NCI-H1436 treated with DMSO at 0.1 percent for 48 hours (cell line): ENCODE results near the gene ANXA8L1.
"Not testable (repeated sequence)": the region's sequence is repeated elsewhere in the genome, so short reads cannot be mapped to it uniquely, and the experiment has no call there.

ENCODE experiments used
- DNase-seq: peaks from one replicate; lab custom pipeline; 2025; lab: John Stamatoyannopoulos, UW

Gene ANXA8L1

DNA sequence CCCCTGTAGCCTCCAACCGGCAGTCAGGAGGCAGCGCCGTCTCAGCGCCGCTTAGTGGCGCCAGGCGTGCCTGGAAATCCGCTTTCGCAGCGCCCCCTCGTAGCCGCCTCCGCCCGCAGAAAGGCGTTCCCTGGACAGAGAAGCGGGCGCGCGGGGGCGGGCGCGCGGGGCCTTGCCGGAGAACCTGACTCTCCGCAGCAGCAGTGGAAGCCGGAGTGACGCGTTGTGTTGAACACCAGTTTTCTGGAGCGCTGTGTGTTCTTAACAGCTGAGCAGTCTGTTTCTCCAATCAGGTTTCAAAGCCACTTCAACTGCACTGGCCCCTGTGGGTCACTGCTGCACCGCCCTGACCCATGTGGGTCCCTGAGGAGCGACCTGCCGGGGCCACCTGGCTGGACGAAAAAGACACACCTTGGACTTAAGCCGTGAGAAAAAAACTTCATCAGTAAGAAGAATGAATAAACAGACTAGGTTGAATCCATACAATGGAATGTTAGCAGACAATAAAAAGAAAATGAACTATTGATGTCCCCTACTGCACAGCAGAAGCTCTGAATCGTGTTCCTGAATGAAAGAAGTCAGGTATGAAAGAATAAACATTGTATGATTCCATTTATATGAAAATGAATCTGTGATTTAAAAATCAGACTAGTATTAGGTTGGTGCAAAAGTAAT, 22.8 kb downstream of the ANXA8L1 start:
- not testable (repeated sequence) for DNase-seq

DNA sequence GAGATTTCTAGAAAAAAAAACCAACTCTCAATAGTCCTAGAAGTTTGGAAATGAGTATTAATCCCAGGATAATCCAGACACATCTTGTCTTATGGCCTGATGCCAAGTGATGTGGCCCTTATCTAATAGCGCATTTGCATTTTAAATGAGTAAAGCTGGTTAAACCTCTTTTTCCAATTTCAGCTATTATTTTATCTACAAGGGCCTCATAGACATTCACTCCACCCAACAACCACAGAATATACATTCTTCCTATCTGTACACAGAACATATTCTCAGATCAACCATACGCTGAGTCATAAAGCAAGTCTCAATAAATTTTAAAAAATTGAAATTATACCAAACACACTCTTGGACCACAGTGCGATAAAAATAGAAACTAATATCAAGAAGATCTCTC, 34.0 kb downstream of the ANXA8L1 start:
- DNase-seq = not testable (repeated sequence)

DNA sequence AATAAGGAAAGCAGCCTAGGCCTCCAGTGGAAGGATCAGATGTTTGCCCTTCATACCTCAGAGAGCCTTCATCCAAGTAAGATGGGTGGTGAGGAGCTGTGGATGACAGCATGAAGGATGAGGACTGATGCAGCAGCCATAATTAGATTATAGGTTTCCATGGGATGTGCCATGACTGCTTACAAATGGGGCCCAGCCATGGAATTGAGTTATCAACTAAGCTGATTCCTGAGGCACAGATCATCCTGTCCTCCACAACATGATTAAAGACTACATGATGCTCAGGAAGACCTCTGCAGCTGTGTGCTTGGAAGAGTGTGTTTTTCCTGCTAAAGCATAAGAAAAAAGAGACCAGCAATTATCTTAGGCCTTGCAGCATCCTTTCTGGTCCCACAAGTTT, 35.5 kb downstream of the ANXA8L1 start:
- not testable (repeated sequence) for DNase-seq

DNA sequence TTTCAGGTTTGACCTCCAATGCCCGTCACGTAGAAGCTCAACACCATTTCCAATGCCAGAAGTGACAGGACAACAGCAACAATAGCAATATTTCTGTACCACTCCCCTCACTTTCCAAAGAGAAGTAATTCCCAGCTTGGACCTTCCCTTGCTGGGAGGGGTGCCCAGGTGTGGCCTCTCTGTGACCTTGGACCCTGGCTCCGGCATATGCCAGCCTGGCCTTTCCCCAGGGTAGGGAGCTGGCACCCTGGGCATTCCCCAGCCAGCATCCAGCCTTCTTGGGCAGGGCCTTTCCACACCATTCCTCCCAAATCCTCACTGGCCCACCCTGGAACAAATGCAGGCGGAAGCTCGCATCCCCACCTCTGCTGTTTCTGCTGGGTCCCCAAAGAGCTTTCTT, 37.1 kb downstream of the ANXA8L1 start:
- DNase-seq = not testable (repeated sequence)

DNA sequence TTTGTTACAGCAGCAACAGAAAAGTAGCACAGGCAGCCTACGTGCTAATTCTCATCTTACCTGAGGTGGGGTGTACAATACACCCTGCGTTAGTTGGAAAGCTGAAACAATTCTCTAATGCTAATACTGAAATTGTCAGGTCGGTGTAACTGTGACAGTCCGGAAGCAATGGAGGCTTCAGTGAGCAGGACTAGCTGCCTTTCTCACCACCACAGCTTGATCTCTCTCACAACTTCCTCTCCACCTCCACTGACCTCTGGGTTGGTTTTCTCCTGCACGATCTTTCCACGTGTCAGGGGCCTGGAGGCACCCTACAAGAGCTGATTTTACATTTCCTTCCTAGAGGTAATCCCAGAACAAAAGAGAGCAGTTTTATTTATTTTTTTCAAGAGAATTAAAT, 39.7 kb downstream of the ANXA8L1 start:
- DNase-seq = not testable (repeated sequence)

DNA sequence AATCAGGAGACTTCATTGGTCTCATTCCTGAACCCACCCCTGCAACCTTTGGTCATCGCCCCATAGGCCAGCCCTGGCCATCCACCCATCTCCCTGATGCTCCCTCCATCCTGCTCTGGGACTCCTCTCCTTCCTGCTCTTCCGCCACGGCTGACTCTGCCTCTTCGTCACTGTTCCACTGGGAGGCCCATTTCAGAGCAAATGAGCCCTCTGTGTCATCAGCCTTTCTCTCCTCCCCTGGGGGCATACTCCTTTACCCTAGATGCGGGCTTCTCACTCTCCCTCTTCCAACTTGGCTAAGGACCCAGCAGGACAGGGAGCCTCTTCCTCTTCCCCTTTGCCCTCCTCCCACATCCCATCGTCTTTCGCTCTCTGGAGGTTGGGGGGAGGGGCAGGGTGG, 42.7 kb downstream of the ANXA8L1 start:
- DNase-seq = not testable (repeated sequence)

DNA sequence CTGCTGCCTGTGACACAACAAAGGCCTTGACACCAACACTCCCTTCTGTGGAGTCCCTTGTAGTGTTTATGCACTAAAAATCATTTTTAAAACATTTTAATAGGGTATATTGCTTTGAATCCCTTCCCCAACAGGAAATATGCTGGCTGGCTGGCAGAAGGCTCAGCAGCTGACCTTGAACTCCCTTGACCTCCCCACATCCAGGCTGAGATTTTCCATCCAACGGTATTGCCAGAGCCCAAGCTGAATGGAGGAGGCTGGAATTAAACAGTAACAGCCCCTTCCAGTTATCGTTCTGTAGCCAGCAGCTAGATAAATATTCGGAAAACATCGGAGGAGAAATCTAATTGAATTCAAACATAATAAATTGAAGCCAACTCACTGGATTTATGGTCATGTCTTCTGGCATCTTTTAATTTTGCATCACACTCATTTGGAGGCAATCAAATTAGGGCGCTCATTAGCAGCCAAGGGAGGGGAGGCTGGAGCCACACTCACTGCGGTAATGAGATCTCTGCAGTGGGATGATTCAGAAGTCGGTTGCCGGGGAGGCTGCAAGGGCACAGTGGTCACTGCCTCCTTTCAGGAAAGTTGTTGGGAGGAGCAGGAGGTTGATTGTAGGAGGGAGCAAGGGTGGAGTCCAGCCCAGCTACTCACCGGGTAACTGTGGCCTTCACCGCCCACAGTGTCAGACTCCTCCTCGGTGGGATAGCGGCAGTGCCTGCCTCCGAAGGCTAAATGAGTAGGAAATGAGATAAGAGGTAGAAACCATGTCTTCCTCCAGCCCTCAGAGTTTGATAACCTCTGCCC, 44.2 kb downstream of the ANXA8L1 start:
- not testable (repeated sequence) for DNase-seq

DNA sequence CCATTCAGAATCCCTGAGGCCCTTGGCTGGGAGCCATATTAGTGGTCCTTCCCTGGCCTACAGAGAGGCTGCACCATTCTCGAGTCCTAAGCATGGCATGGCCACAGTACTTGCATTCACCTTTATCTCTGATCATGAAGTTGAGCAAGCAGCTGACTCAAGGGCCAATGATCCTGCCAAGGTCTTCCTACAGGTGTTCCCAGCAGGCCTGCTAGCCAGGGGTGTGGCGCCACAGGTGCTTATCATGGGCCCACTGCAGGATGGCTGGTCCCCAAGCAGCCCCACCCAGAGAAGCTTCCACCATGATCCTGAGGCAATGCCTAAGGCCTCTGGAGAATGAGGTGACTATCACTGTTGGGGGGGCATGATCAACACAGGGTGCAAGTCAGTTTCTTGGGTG, 48.0 kb downstream of the ANXA8L1 start:
- not testable (repeated sequence) for DNase-seq

DNA sequence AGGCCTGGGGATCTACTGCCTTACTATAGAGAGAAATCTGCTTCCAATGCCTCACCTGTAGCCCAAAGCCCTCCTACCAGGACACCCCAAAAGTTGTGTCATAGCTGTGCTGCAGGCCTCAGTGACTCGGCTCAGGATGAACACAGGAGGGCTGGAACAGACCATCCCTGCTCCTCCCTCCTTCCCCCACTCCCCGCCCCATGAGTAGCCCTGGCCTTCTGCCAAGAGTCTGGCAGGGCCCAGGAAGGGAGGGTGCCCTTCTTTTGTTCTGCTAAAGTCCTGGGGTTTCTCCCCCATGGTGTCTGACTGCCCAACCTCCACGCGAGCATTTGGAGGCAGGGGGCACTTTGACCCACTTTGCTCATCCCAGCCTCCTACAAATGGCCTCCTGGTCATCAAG, 65.4 kb downstream of the ANXA8L1 start:
- not testable (repeated sequence) for DNase-seq
